ENCODE data around the gene PTGIS. TPM values are rescaled to one million over a fixed set of nuclear protein-coding genes. Genes with fewer than 3 reads are reported as not detected.

PTGIS gene
- total RNA-seq, 2 experiments from 2014 or later = 1.5 to 1.6 TPM

DNA sequence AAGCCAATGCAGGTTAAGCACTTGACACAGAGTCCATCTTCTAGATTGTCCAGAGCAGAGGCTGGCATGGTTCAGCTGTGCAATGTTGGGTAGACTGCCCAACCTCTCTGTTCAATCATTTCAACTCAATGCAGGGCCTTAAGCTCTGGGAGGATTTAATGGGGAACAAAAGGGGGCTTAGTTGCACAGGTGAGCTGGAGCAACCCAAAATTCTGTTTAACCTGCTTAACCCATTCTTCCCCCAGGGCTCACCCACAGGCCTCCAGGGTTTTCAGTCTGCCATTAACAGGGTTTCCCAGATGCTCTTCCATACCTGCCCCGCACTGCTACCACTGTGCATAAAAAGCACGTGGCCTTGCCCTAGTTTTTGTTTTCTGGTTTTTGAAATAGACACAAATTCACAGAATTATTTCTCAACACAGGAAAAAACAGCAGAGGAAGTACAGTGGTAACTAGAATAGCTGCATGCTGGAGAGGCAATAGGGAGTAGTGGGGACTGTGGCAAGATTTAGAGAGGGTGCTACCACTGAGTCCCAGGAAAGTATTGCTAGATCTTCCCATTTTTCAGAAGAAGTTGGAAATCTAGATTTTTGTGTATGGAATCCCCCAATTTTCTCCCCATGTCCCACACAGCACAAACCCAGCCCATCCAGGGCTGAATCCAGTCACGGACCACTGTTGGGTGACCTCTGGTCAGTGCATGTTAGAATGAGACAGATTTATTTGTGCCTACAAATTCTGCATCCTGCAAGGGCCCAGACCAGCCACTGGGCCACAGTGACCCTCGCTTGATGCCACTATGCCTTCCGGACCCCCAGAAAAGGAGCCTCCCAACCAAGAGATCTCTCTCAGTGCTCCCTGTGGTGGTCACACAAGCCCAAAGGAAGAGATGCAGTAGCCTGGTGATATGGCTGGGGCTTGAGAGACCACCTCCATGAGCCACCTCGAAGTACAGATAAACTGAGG is 4.6 kb downstream of the PTGIS start:
- Mint-ChIP-seq H3K4me1 (ENCODE audit: low read depth) (peaks cover 3% of the 10 kb centered on the region), H3K36me3 (ENCODE audit: low read depth) (no peaks in the 10 kb centered on the region), H3K27ac (no peak overlapping the region), H3K4me3 (no peak overlapping the region), H3K9me3 (peaks cover 2% of the 10 kb centered on the region), H3K27me3 (peaks cover 51% of the 10 kb centered on the region)
- TF ChIP-seq, protein P1, sequence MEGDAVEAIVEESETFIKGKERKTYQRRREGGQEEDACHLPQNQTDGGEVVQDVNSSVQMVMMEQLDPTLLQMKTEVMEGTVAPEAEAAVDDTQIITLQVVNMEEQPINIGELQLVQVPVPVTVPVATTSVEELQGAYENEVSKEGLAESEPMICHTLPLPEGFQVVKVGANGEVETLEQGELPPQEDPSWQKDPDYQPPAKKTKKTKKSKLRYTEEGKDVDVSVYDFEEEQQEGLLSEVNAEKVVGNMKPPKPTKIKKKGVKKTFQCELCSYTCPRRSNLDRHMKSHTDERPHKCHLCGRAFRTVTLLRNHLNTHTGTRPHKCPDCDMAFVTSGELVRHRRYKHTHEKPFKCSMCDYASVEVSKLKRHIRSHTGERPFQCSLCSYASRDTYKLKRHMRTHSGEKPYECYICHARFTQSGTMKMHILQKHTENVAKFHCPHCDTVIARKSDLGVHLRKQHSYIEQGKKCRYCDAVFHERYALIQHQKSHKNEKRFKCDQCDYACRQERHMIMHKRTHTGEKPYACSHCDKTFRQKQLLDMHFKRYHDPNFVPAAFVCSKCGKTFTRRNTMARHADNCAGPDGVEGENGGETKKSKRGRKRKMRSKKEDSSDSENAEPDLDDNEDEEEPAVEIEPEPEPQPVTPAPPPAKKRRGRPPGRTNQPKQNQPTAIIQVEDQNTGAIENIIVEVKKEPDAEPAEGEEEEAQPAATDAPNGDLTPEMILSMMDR (IDR thresholded peaks at IDR 0.05) = no peak
- no peak for ATAC-seq
- DNase-seq = no peak
- ChIA-PET CTCF (interaction anchor here (1.5 kb wide), 2 partner anchors 13 to 18 kb away, joined by 3 read pairs; no protein-coding TSS in a partner anchor), POLR2A (interaction anchor here (0.8 kb wide), 1 partner anchor 15 kb away, joined by 3 read pairs; no protein-coding TSS in a partner anchor)
- intact Hi-C loops (cut with micrococcal nuclease) = no loop called here

- POLR2A ChIA-PET = interaction anchor here (0.8 kb wide), 1 partner anchor 15 kb away, joined by 3 read pairs; no protein-coding TSS in a partner anchor
- Mint-ChIP-seq H3K27ac (no peak overlapping the region), H3K4me3 (no peak overlapping the region), H3K9me3 (peaks cover 2% of the 10 kb centered on the region), H3K36me3 (ENCODE audit: low read depth) (no peaks in the 10 kb centered on the region), H3K4me1 (ENCODE audit: low read depth) (peaks cover 2% of the 10 kb centered on the region), H3K27me3 (peaks cover 55% of the 10 kb centered on the region)
- no peak for ATAC-seq
- DNase-seq = no peak
- TF ChIP-seq, protein P1 (IDR thresholded peaks at IDR 0.05) = no peak
- intact Hi-C loops (cut with micrococcal nuclease) = no loop called here
- CTCF ChIA-PET = interaction anchor here (1.0 to 1.5 kb wide), 3 partner anchors 14 to 46 kb away, joined by 3 read pairs; no protein-coding TSS in a partner anchor
Observed at GRCh38 chr20:49562311-49563014, 5.5 kb downstream of the PTGIS start.

DNA sequence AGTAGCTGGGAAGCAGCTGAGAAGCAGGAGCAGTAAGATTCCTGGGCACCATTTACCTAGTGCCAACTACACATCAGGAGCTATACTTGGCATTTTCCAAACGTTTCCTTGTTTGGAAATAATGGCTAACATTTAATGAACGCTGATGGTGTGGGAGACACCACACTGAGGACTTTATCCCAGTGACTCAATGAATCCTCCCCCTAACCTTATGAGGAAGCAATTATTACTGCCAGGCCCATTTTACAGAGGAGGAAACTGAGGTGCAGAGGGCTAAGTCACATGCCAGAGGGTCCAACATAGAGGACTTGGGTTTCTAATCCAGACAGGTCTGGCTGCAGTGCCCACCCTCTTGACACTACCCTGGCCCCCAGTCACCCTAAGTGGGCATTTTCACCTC is 6.1 kb downstream of the PTGIS start:
- TF ChIP-seq, protein P1 (IDR thresholded peaks at IDR 0.05) = no peak
- H3K36me3 Mint-ChIP-seq (ENCODE audit: low read depth) = no peaks in the 10 kb centered on the region
- no peak overlapping the region for H3K27ac Mint-ChIP-seq
- peaks cover 4% of the 10 kb centered on the region for H3K9me3 Mint-ChIP-seq
- DNase-seq (no peak), ATAC-seq (no peak)
- H3K4me1 Mint-ChIP-seq (ENCODE audit: low read depth) = no peaks in the 10 kb centered on the region
- H3K27me3 Mint-ChIP-seq = peaks cover 55% of the 10 kb centered on the region
- ChIA-PET CTCF (interaction anchor here (1.0 to 1.5 kb wide), 2 partner anchors 20 to 47 kb away, joined by 3 read pairs; no protein-coding TSS in a partner anchor), POLR2A (interaction anchor here (0.7 kb wide), 1 partner anchor 83 kb away, joined by 3 read pairs; no protein-coding TSS in a partner anchor)
- intact Hi-C loops (cut with micrococcal nuclease) = no loop called here
- no peak overlapping the region for H3K4me3 Mint-ChIP-seq

- TF ChIP-seq, protein P1 (IDR thresholded peaks at IDR 0.05) = no peak
- no peak for DNase-seq
- ChIA-PET CTCF (interaction anchor here (0.6 kb wide), 1 partner anchor 440 kb away, joined by 3 read pairs; no protein-coding TSS in a partner anchor), POLR2A (interaction anchor here (0.7 kb wide), 1 partner anchor 84 kb away, joined by 3 read pairs; no protein-coding TSS in a partner anchor)
- Mint-ChIP-seq H3K9me3 (peaks cover 4% of the 10 kb centered on the region), H3K27ac (no peak overlapping the region), H3K4me3 (no peak overlapping the region), H3K27me3 (peaks cover 52% of the 10 kb centered on the region), H3K4me1 (ENCODE audit: low read depth) (no peaks in the 10 kb centered on the region), H3K36me3 (ENCODE audit: low read depth) (no peaks in the 10 kb centered on the region)
- no peak for ATAC-seq
- intact Hi-C loops (cut with micrococcal nuclease) = no loop called here
Observed at GRCh38 chr20:49561256-49561655, 6.7 kb downstream of the PTGIS start.

Measured in activated CD8-positive, alpha-beta T cell treated with anti-CD3 and anti-CD28 coated beads for 36 hours (primary cell).